ENCODE measurements around the gene WWOX. TPM values are rescaled to one million over a fixed set of nuclear protein-coding genes. Genes with fewer than 3 reads are reported as not detected.

The WWOX gene
- total and polyA plus RNA-seq, 2 of the 8 experiments (the other 6 are each of a cell fraction or from before 2014, with no cell fraction given), result 5.4 to 16.7 TPM

DNA sequence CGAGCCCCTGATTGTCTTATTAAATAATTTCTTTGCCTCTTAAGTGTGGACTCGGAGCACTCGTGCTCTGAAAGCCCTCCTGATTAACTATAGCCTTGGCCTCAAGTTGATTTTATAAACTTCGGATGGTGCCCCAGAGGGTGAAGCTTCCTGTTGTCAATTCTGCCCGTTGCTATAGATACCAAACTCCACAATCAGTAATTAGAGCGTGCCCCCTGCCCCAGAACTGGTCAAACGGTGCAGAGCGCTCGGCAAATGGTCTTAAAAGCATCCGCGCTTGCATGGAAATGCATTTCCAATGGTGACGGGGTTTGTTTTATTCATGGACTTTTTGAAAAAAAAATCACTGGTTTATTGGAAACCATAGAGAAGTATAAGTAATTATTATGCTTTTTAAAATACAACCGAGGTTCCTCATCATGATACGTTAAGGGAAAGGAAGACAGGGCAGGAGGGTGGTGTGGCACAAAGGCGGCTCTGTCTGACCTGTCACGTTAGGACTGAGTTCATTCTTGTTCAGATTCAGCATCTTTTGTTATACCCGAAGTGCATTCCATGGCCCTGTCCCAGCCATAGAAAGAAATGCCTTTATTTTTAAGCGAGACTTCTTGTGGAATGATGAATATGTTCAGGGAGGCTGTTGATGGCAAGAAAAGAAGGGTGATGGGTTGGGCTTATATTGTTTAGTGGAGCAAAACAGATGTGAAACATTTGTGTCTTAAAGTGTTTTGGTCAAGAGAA is 1024.7 kb downstream of the WWOX start:
- no peak overlapping the region for H3K56ac ChIP-seq (replicated peaks; ENCODE audit: insufficient read length, low read depth, low read length)
- TF ChIP-seq CBX5 (IDR thresholded peaks at IDR 0.05; ENCODE audit: low read depth, low read length), result no peak
- no peak for TF ChIP-seq CBX8 (IDR thresholded peaks at IDR 0.05; ENCODE audit: borderline replicate concordance, low read depth, low read length)
- TF ChIP-seq RXRA (IDR thresholded peaks at IDR 0.05; ENCODE audit: insufficient read depth, low read depth, low read length), result no peak

More for the DNA sequence above, 1024.7 kb downstream of the WWOX start:
- DNase-seq (ENCODE audit: low read depth in 1 of 2, low spot score in 2 of 2) (no peak), FAIRE-seq (no peak)
- Histone ChIP-seq H3K14ac (ENCODE audit: insufficient read length) (no peak overlapping the region), H3K4ac (replicated peaks; ENCODE audit: insufficient read length, low read depth, low read length) (no peak overlapping the region), H3K23me2 (ENCODE audit: low read depth, low read length) (no peaks in the 10 kb centered on the region), H2BK120ac (replicated peaks; ENCODE audit: low read depth, low read length) (no peak overlapping the region), H2BK12ac (ENCODE audit: low read depth, low read length) (no peak overlapping the region), H3K4me1 (replicated peaks in 1 of 4; ENCODE audit: control insufficient read depth in 3 of 4, insufficient read depth in 4 of 4, low read length in 3 of 4) (no peaks in the 10 kb centered on the region; a peak in 1 of 7 replicates), H3K4me2 (ENCODE audit: insufficient read depth in 1 of 2, low read depth in 2 of 2, low read length in 2 of 2) (no peak overlapping the region), H4K5ac (ENCODE audit: insufficient read length, low read depth, low read length) (no peak overlapping the region), H3K23ac (ENCODE audit: insufficient read length) (no peak overlapping the region), H3K27ac (ENCODE audit: low read depth, low read length) (no peak overlapping the region), H3K36me3 (ENCODE audit: control insufficient read depth in 2 of 4, insufficient read depth in 4 of 4, low read length in 3 of 4) (no peaks in the 10 kb centered on the region), H3K18ac (ENCODE audit: extremely low read depth, low read length) (no peak overlapping the region), H3K79me1 (ENCODE audit: low read depth, low read length) (no peaks in the 10 kb centered on the region), H4K8ac (ENCODE audit: extremely low read depth, insufficient read depth, low read length) (no peak overlapping the region), H3K9me3 (ENCODE audit: insufficient read depth in 2 of 2, low read depth in 1 of 2, low read length in 1 of 2) (no peaks in the 10 kb centered on the region), H4K91ac (replicated peaks; ENCODE audit: insufficient read length, low read length) (no peak overlapping the region), H2BK20ac (ENCODE audit: low read length) (no peak overlapping the region), H3K27me3 (replicated peaks in 1 of 4; ENCODE audit: control insufficient read depth in 3 of 4, extremely low read depth in 1 of 4, insufficient read depth in 3 of 4, low read length in 3 of 4) (no peaks in the 10 kb centered on the region), H3K9ac (replicated peaks in 1 of 4; ENCODE audit: extremely low read depth in 1 of 4, low read depth in 3 of 4, low read length in 3 of 4) (no peak overlapping the region), H3K79me2 (ENCODE audit: control insufficient read depth in 1 of 2, insufficient read depth in 2 of 2, low read length in 2 of 2) (no peaks in the 10 kb centered on the region), H3K4me3 (ENCODE audit: extremely low read depth in 1 of 4, insufficient read depth in 2 of 4, low read depth in 3 of 4, low read length in 4 of 4) (no peak overlapping the region), H4K20me1 (replicated peaks in 1 of 2; ENCODE audit: control insufficient read depth in 1 of 2, insufficient read depth in 2 of 2, low read length in 2 of 2) (no peaks in the 10 kb centered on the region), H2AK5ac (ENCODE audit: low read depth, low read length) (no peak overlapping the region), H2BK15ac (ENCODE audit: low read length) (no peak overlapping the region), H2BK5ac (ENCODE audit: low read depth, low read length) (no peak overlapping the region), H2AFZ (ENCODE audit: low read length) (no peak overlapping the region)
- WGBS, 2 experiments (ENCODE audit: extremely low coverage in 1 of 2, insufficient coverage in 1 of 2, insufficient read length in 1 of 2, insufficient replicate concordance in 2 of 2, low coverage in 1 of 2, low lambda C conversion rate in 2 of 2, missing lambda C conversion rate in 1 of 2), result 90% methylated on average over 18 of the region's 18 CpGs; no CpG with 5 or more reads in 1 of the 2 experiments
- POLR2A ChIA-PET (ENCODE audit: partially characterized antibody), result no interaction called here
- CTCF ChIA-PET (ENCODE audit: partially characterized antibody), result interaction anchor here (1.2 kb wide), 1 partner anchor 10 kb away, joined by 3 read pairs; no protein-coding TSS in a partner anchor

All from H1 (cell line).